ENCODE results near the gene PDXDC1.
"Not testable (repeated sequence)": the region's sequence is repeated elsewhere in the genome, so short reads cannot be mapped to it uniquely, and the experiment has no call there.

DNA sequence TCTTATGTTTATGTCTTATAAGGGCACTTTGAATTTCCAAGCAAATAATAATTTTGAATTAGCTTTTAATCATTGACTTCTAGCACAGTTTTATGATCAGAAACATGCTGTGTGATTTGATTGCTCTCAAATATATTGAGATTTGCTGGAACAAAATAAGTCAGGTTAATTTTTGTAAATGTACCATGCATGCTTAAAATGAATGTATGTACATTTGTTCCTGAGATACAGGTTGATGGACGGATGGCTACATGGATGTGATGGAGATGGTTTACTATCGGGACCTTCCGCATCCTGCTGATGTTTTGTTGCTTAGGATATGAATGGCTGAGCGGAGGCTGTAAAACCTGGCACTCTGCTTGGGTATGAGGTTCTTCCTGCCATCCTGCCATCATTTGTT is 37.7 kb upstream of the PDXDC1 start, which contains the start of gene NPIPA1:
- TF ChIP-seq POLR2A (IDR thresholded peaks at IDR 0.05; ENCODE audit: low read length); GATA1 (IDR thresholded peaks at IDR 0.05; ENCODE audit: low read depth, low read length): not testable (repeated sequence)

Measured in erythroblast (primary cell).